Mesenchymal stem cell (in vitro differentiated cells and primary cell): Measurements from ENCODE around the gene MN1.

Experiments used
- DNase-seq: peaks from one replicate; pipeline ENCODE4 v3.0.0-alpha.2; 2013
- H2AFZ ChIP-seq: one replicate; pipeline ENCODE4 v1.6.1; 2013; ENCODE audit warnings: low read depth, mild to moderate bottlenecking, control low read depth, inconsistent platforms, low read length, moderate library complexity
- H2AK5ac ChIP-seq: 2 replicates; pipeline ENCODE4 v1.6.1; 2013; ENCODE audit warnings: low read length, moderate library complexity, mild to moderate bottlenecking, inconsistent platforms; ENCODE audit not compliant: severe bottlenecking
- H2BK120ac ChIP-seq: one replicate; pipeline ENCODE4 v1.6.1; 2013; ENCODE audit warnings: low read depth, mild to moderate bottlenecking, inconsistent platforms, low read length, moderate library complexity
- H2BK12ac ChIP-seq, 2 experiments: one replicate each; pipeline ENCODE4 v1.6.1; 2013; ENCODE audit warnings: inconsistent platforms in 2 of 2, low read length in 2 of 2, mild to moderate bottlenecking in 2 of 2, moderate library complexity in 2 of 2, control low read depth in 1 of 2
- H2BK15ac ChIP-seq: one replicate; pipeline ENCODE4 v1.6.1; 2013; ENCODE audit warnings: mild to moderate bottlenecking, low read depth, inconsistent platforms; ENCODE audit not compliant: poor library complexity, severe bottlenecking
- H2BK5ac ChIP-seq: 2 replicates; pipeline ENCODE4 v1.6.1; 2013; ENCODE audit warnings: low read depth, mild to moderate bottlenecking, low read length, control low read depth, inconsistent platforms; ENCODE audit not compliant: poor library complexity, severe bottlenecking
- H3K14ac ChIP-seq, 2 experiments: one replicate each; pipeline ENCODE4 v1.6.1; 2013; ENCODE audit warnings: inconsistent platforms in 2 of 2, low read length in 2 of 2, control low read depth in 1 of 2, mild to moderate bottlenecking in 1 of 2, moderate library complexity in 1 of 2
- H3K18ac ChIP-seq, 2 experiments: one replicate each; pipeline ENCODE4 v1.6.1; 2013; ENCODE audit warnings: inconsistent platforms in 2 of 2, low read length in 2 of 2, control low read depth in 1 of 2, low read depth in 1 of 2, mild to moderate bottlenecking in 1 of 2
- H3K23ac ChIP-seq, 2 experiments: one replicate each; pipeline ENCODE4 v1.6.1; 2013; ENCODE audit warnings: inconsistent platforms in 2 of 2, low read length in 2 of 2, mild to moderate bottlenecking in 2 of 2, moderate library complexity in 2 of 2, control low read depth in 1 of 2
- H3K27ac ChIP-seq: 2 replicates; pipeline ENCODE4 v1.5.1; 2013; ENCODE audit warnings: mild to moderate bottlenecking, moderate library complexity, low read length, control low read depth, inconsistent platforms; ENCODE audit not compliant: poor library complexity, severe bottlenecking
- H3K27me3 ChIP-seq, 2 experiments: 2 replicates each; pipeline versions ENCODE4 v1.6.1 to v1.7.0; 2013; ENCODE audit warnings: low read length in 2 of 2, mild to moderate bottlenecking in 2 of 2, moderate library complexity in 2 of 2, control low read depth in 1 of 2, inconsistent platforms in 1 of 2; ENCODE audit not compliant: control insufficient read depth in 1 of 2, insufficient read depth in 1 of 2
- H3K36me3 ChIP-seq, 2 experiments: 2 replicates each; pipeline versions ENCODE4 v1.6.1 to v1.7.0; 2013; ENCODE audit warnings: low read length in 2 of 2, control low read depth in 1 of 2, inconsistent platforms in 1 of 2, low read depth in 1 of 2, mild to moderate bottlenecking in 1 of 2; ENCODE audit not compliant: insufficient read depth in 2 of 2, control insufficient read depth in 1 of 2
- H3K4ac ChIP-seq, 2 experiments: one replicate each; pipeline ENCODE4 v1.6.1; 2013; ENCODE audit warnings: inconsistent platforms in 2 of 2, low read length in 2 of 2, mild to moderate bottlenecking in 2 of 2, moderate library complexity in 2 of 2, control low read depth in 1 of 2, low read depth in 1 of 2
- H3K4me1 ChIP-seq: 2 replicates; pipeline ENCODE4 v1.6.1; 2013; ENCODE audit warnings: low read depth, low read length, control low read depth; ENCODE audit not compliant: control insufficient read depth, insufficient read depth
- H3K4me2 ChIP-seq: 2 replicates; pipeline ENCODE4 v1.6.1; 2013; ENCODE audit warnings: low read length, mild to moderate bottlenecking, inconsistent platforms; ENCODE audit not compliant: poor library complexity, severe bottlenecking
- H3K4me3 ChIP-seq, 2 experiments: 2 replicates each; pipeline versions ENCODE4 v1.5.1 to v1.7.0; 2013; ENCODE audit warnings: low read length in 2 of 2, mild to moderate bottlenecking in 2 of 2, control low read depth in 1 of 2, low read depth in 1 of 2; ENCODE audit not compliant: insufficient read depth in 1 of 2
- H3K79me1 ChIP-seq: replicated peaks from 2 replicates; pipeline ENCODE4 v1.6.1; 2013; ENCODE audit warnings: mild to moderate bottlenecking, control low read depth, low read length, inconsistent platforms; ENCODE audit not compliant: poor library complexity, severe bottlenecking
- H3K9ac ChIP-seq: 2 replicates; pipeline ENCODE4 v1.7.0; 2013; ENCODE audit warnings: mild to moderate bottlenecking, low read length, moderate library complexity
- H3K9me3 ChIP-seq: 2 replicates; pipeline ENCODE4 v1.7.0; 2013; ENCODE audit warnings: mild to moderate bottlenecking, low read length; ENCODE audit not compliant: control insufficient read depth
- H4K8ac ChIP-seq: one replicate; pipeline ENCODE4 v1.6.1; 2013; ENCODE audit warnings: inconsistent platforms, mild to moderate bottlenecking, low read length, moderate library complexity
- H4K91ac ChIP-seq: one replicate; pipeline ENCODE4 v1.6.1; 2013; ENCODE audit warnings: mild to moderate bottlenecking, low read length, inconsistent platforms
- WGBS: methylation state at CpG from one replicate; pipeline ENCODE4 v1.1.7; 2013; ENCODE audit warnings: mixed read lengths; 5-methylcytosine and 5-hydroxymethylcytosine counted together

Gene MN1

GRCh38 chr22:27815826-27816530 lies 14.4 kb upstream of the MN1 start:
- WGBS: 88% methylated on average over 4 of the region's 4 CpGs

GRCh38 chr22:27814993-27815392 lies 13.4 kb upstream of the MN1 start:
- Histone ChIP-seq H3K4ac (no peak overlapping the region), H3K23ac (no peak overlapping the region), H3K9ac (no peak overlapping the region), H2BK120ac (no peak overlapping the region), H2AK5ac (no peak overlapping the region), H2BK5ac (no peak overlapping the region), H2BK12ac (no peak overlapping the region), H3K27me3 (peaks cover 5 to 22% of the 10 kb centered on the region in 2 experiments), H4K91ac (no peak overlapping the region), H3K36me3 (no peaks in the 10 kb centered on the region), H3K4me1 (peaks cover 17% of the 10 kb centered on the region), H3K79me1 (no peaks in the 10 kb centered on the region), H3K4me2 (no peak overlapping the region), H3K4me3 (no peak overlapping the region), H2AFZ (no peak overlapping the region), H3K9me3 (no peaks in the 10 kb centered on the region), H4K8ac (no peak overlapping the region), H2BK15ac (no peak overlapping the region), H3K18ac (no peak overlapping the region), H3K27ac (no peak overlapping the region), H3K14ac (no peak overlapping the region)
- 79% methylated on average over 6 of the region's 6 CpGs for WGBS
- no peak for DNase-seq

More at GRCh38 chr22:27815826-27816530, 14.4 kb upstream of the MN1 start:
- H3K36me3 ChIP-seq: no peaks in the 10 kb centered on the region
- no peak overlapping the region for H4K91ac ChIP-seq
- no peak overlapping the region for H2BK12ac ChIP-seq
- no peak overlapping the region for H3K4me3 ChIP-seq
- no peaks in the 10 kb centered on the region for H3K79me1 ChIP-seq
- no peak overlapping the region for H3K9ac ChIP-seq
- H3K23ac ChIP-seq: no peak overlapping the region
- H3K18ac ChIP-seq: no peak overlapping the region
- no peak for DNase-seq
- no peak overlapping the region for H4K8ac ChIP-seq
- no peak overlapping the region for H3K4me2 ChIP-seq
- H3K27me3 ChIP-seq: peaks cover 5 to 22% of the 10 kb centered on the region in 2 experiments
- H2BK120ac ChIP-seq: no peak overlapping the region
- H3K14ac ChIP-seq: no peak overlapping the region
- H2BK5ac ChIP-seq: no peak overlapping the region
- no peaks in the 10 kb centered on the region for H3K9me3 ChIP-seq
- no peak overlapping the region for H3K4ac ChIP-seq
- H2AFZ ChIP-seq: no peak overlapping the region
- peaks cover 7% of the 10 kb centered on the region for H3K4me1 ChIP-seq
- H2BK15ac ChIP-seq: no peak overlapping the region
- H2AK5ac ChIP-seq: no peak overlapping the region
- no peak overlapping the region for H3K27ac ChIP-seq

GRCh38 chr22:27811778-27812177 lies 10.2 kb upstream of the MN1 start:
- H3K4ac ChIP-seq: no peak overlapping the region
- H2BK5ac ChIP-seq: no peak overlapping the region
- no peak overlapping the region for H3K18ac ChIP-seq
- H3K4me2 ChIP-seq: no peak overlapping the region
- no peaks in the 10 kb centered on the region for H3K36me3 ChIP-seq
- no peaks in the 10 kb centered on the region for H3K9me3 ChIP-seq
- H2AK5ac ChIP-seq: no peak overlapping the region
- WGBS: 88% methylated on average over 3 of the region's 3 CpGs
- H2BK12ac ChIP-seq: no peak overlapping the region
- peaks cover 24% of the 10 kb centered on the region for H3K4me1 ChIP-seq
- H3K14ac ChIP-seq: no peak overlapping the region
- no peak overlapping the region for H2BK15ac ChIP-seq
- peaks cover 5 to 15% of the 10 kb centered on the region in 2 experiments for H3K27me3 ChIP-seq
- DNase-seq: no peak
- no peak overlapping the region for H4K91ac ChIP-seq
- no peak overlapping the region for H3K23ac ChIP-seq
- no peak overlapping the region for H3K9ac ChIP-seq
- H3K79me1 ChIP-seq: no peaks in the 10 kb centered on the region
- H2BK120ac ChIP-seq: no peak overlapping the region
- H4K8ac ChIP-seq: no peak overlapping the region
- H3K27ac ChIP-seq: no peak overlapping the region
- no peak overlapping the region for H2AFZ ChIP-seq
- no peak overlapping the region for H3K4me3 ChIP-seq

GRCh38 chr22:27810609-27811151 lies 9.1 kb upstream of the MN1 start:
- Histone ChIP-seq H2BK5ac (no peak overlapping the region), H2BK12ac (peak overlapping the region in 1 of 2 experiments; percentile 42), H2AK5ac (peak overlapping the region; percentile 7), H3K9me3 (no peaks in the 10 kb centered on the region), H3K4me1 (peaks cover 24% of the 10 kb centered on the region), H3K4me2 (peak overlapping the region; percentile 32), H3K27ac (peak overlapping the region; percentile 66), H3K14ac (peak overlapping the region in 1 of 2 experiments; percentile 21), H3K4me3 (no peak overlapping the region), H3K9ac (peak overlapping the region; percentile 62), H3K27me3 (peaks cover 0 to 5% of the 10 kb centered on the region in 2 experiments), H2BK120ac (no peak overlapping the region), H3K36me3 (no peaks in the 10 kb centered on the region), H2AFZ (peak overlapping the region; percentile 15), H3K23ac (no peak overlapping the region), H3K4ac (no peak overlapping the region), H3K18ac (no peak overlapping the region), H2BK15ac (no peak overlapping the region), H4K91ac (no peak overlapping the region), H4K8ac (no peak overlapping the region), H3K79me1 (no peaks in the 10 kb centered on the region)
- 40% methylated on average over 15 of the region's 15 CpGs for WGBS
- DNase-seq: peak; percentile 57
